BJ (cell line): ENCODE measurements around the gene SDHAF1. TPM values are rescaled to one million over a fixed set of nuclear protein-coding genes. Genes with fewer than 3 reads are reported as not detected.
A peak's percentile ranks its signal among the peaks of the same experiment; 100 is the strongest.

Source experiments
- CTCF ChIA-PET: fragments of 350-600 bp; formaldehyde crosslinking; extraction: SDS; loops from one replicate; lab custom pipeline; 2021; ENCODE audit warnings: antibody characterized with exemption, inconsistent platforms; lab: Yijun Ruan, JAX
- POLR2A ChIA-PET: fragments of 300-600 bp; sonication (Branson Sonifier 250); formaldehyde crosslinking; extraction: SDS; loops from one replicate; lab custom pipeline; 2021; ENCODE audit warnings: antibody characterized with exemption; lab: Charles Lee
- DNase-seq: peaks from one replicate; pipeline ENCODE4 v3.0.0-alpha.2; 2011; ENCODE audit warnings: low read depth
- H3K27me3 ChIP-seq: 2 replicates; pipeline ENCODE4 v1.6.0; 2011; ENCODE audit warnings: low read length; ENCODE audit not compliant: control insufficient read depth, insufficient read depth
- H3K36me3 ChIP-seq: 2 replicates; pipeline ENCODE4 v1.5.1; 2011; ENCODE audit warnings: low read length; ENCODE audit not compliant: control insufficient read depth, insufficient read depth
- H3K4me3 ChIP-seq: 2 replicates; pipeline ENCODE4 v1.5.1; 2011; ENCODE audit warnings: low read depth, mild to moderate bottlenecking, control low read depth, low read length
- CTCF ChIP-seq: IDR thresholded peaks from 2 replicates; pipeline ENCODE4 v1.5.1; 2011; ENCODE audit warnings: low read depth, mild to moderate bottlenecking, control low read depth, inconsistent platforms, low read length, moderate library complexity; ENCODE audit not compliant: insufficient read depth
- polyA plus RNA-seq: library from polyadenylated mRNA; depleted of rRNA; stranded (reverse); fragments of >200 nt; gene quantifications from 2 replicates; pipeline ENCODE4 v1.2.3, GENCODE V29; 2011

Gene SDHAF1
- polyA plus RNA-seq, 1 experiment: 14.5 TPM

GRCh38 chr19:36025541-36025940 is 30.6 kb downstream of the SDHAF1 start:
- CTCF ChIA-PET: no interaction called here
- DNase-seq: no peak
- H3K27me3 ChIP-seq: no peaks in the 10 kb centered on the region
- POLR2A ChIA-PET: no interaction called here
- TF ChIP-seq CTCF: no peak
- peaks cover 41% of the 10 kb centered on the region for H3K36me3 ChIP-seq
- H3K4me3 ChIP-seq: no peak overlapping the region

- Histone ChIP-seq H3K4me3 (no peak overlapping the region), H3K27me3 (no peaks in the 10 kb centered on the region), H3K36me3 (peaks cover 39% of the 10 kb centered on the region)
- no peak for TF ChIP-seq CTCF
- POLR2A ChIA-PET: no interaction called here
- no peak for DNase-seq
- CTCF ChIA-PET: no interaction called here
Measured at GRCh38 chr19:36026091-36026876, 31.3 kb downstream of the SDHAF1 start.

GRCh38 chr19:36027696-36028095 is 32.7 kb downstream of the SDHAF1 start:
- no peak for DNase-seq
- no peak overlapping the region for H3K4me3 ChIP-seq
- peaks cover 34% of the 10 kb centered on the region for H3K36me3 ChIP-seq
- no peaks in the 10 kb centered on the region for H3K27me3 ChIP-seq
- ChIA-PET CTCF (interaction anchor here (1.3 kb wide), 1 partner anchor 14 kb away, joined by 3 read pairs; the partner anchor contains the start of gene ALKBH6), POLR2A (no interaction called here)
- no peak for TF ChIP-seq CTCF

- CTCF ChIA-PET: interaction anchor here (0.6 to 1.3 kb wide), 2 partner anchors 13 to 15 kb away, joined by 3 read pairs; partner anchors contain the start of gene ALKBH6
- Histone ChIP-seq H3K36me3 (peaks cover 33% of the 10 kb centered on the region), H3K4me3 (no peak overlapping the region), H3K27me3 (no peaks in the 10 kb centered on the region)
- no peak for TF ChIP-seq CTCF
- POLR2A ChIA-PET: no interaction called here
- no peak for DNase-seq
Measured at GRCh38 chr19:36028313-36029041, 33.5 kb downstream of the SDHAF1 start.

- TF ChIP-seq CTCF: peak; percentile 41
- no peaks in the 10 kb centered on the region for H3K27me3 ChIP-seq
- H3K36me3 ChIP-seq: peaks cover 19% of the 10 kb centered on the region
- POLR2A ChIA-PET: no interaction called here
- DNase-seq: no peak
- H3K4me3 ChIP-seq: no peak overlapping the region
- CTCF ChIA-PET: interaction anchor here (1.0 to 1.2 kb wide), 2 partner anchors 10 to 16 kb away, joined by 3 read pairs; partner anchors contain the start of gene ALKBH6
Measured at GRCh38 chr19:36030264-36031148, 35.5 kb downstream of the SDHAF1 start.
